ENCODE data around the gene TMCO2.
A peak's percentile ranks its signal among the peaks of the same experiment; 100 is the strongest.
"Not testable (repeated sequence)": the region's sequence is repeated elsewhere in the genome, so short reads cannot be mapped to it uniquely, and the experiment has no call there.

The TMCO2 gene

DNA sequence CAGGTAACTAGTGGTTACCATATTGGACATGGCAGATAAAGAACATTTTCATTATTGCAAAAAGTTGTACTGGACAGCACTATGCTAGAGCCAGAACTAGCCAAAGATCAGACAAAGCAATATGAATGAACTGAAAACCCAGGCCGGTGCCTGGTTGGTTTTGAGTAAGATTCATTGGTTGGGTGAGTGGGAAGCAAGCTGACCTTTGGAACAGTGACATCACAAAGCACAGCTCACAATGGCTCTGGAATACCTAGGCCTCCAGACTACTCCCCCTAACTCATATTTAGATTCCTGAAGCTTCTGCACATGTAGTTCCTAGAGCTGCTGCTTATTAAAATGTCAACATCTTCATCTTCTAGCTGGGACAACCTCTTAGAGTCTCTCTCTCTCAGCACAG is at the start of gene TMCO2:
Gene TMCO2 (plus strand): TSS at position 283 of the 400 bp plus-strand sequence. CDS start 57 bp downstream, at position 340.
- no peak for DNase-seq

DNA sequence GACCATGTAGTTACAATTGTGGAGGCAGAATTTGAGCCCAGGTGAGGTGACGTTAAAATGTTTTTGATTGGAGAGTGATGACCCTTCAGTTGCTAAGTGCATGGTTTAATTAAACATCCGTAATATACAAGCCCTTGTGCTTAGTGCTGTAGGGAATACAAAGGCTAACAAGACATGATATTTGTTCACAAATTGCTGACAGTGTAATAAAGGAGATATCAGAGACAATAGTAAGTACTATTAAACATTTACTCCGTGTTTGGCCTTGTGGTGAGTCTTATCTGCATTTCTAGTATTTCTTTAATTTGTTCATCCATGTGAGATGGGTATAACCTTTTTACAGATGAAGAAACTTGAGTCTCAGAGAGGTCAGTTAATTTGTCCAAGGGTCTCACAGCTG is 48.6 kb upstream of the TMCO2 start:
- no peak for DNase-seq

DNA sequence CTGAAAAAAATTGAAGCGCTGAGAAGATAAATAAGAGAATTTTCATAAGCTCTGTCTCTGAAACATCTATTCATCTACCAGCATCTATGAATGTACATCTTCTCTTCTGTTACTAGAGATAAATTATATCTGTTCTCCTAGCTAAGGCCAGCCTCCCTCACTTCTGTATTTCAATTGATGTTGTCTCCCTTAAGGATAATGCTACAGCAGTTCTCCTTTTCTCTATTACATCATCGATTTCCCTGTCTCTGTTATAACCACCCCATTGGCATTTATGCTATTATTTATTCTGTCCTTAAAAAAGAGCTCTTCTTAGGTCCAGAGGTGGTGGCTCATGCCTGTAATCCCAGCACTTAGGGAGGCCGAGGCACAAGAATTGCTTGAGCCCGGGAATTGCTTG is 42.9 kb upstream of the TMCO2 start:
- no peak for DNase-seq

DNA sequence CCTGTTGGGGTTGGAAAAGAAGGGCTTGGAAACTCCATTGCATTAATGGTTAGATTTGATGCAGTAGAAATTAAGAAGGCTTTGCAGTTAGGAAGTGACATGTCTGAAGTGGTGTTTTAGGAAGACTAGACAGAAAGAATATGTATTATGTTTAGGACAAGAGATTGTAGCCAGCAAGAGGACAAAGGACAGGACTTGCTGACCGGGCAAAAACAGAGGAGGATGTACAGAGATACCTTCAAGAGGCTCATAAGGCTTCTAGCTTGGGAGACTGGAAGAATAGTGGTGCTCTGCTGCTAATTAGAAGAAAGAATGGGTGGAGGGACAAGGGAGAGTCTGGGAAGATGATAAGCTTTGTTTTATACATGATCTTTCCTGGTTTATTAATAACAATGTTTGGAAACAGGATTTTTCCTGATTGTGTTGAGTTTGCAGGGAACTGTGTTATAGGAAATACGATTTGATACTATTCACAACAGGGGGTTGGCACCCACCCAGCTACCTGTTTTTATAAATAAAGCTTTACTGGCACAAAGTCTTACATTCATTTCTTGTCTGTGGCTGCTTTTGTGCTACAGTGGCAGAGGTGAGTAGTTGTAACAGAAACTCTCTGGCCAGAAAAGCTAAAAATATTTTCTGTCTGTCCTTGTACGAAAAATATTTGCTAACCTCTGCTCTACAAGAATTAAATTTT is 37.1 kb upstream of the TMCO2 start:
- no peak for DNase-seq

DNA sequence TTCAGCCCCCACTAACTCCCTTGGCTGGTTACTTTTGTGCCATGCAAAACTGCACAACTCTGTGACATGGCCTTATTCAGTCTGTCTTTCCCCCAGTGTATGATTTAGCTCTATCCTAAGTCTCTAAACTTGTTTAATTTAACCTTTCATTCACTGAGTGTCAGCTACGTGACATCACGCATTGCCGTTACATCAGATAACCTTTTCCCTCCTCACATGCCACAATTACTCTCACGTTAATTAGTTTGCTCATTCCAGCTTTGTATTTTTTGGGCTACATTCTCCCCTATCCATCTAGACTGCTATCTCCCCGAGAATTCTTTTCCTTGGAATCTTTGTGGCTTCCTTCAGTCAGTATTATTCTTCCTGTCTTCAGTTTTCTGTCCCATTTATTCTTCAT is 29.4 kb upstream of the TMCO2 start:
- no peak for DNase-seq

DNA sequence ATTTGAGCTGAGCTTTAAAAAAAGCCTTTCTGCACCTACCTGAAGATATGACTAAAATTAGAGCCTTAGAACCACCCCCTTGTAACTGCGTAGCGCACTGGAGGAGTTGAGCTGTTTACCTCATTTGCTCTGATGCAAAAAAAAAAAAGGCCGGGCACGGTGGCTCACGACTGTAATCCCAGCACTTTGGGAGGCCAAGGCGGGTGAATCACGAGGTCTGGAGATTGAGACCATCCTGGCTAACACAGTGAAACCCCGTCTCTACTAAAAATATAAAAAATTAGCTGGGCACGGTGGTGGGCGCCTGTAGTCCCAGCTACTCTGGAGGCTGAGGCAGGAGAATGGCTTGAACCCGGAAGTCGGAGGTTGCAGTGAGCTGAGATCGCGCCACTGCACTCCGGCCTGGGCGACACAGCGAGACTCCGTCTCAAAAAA is 26.2 kb upstream of the TMCO2 start:
- DNase-seq: not testable (repeated sequence)

DNA sequence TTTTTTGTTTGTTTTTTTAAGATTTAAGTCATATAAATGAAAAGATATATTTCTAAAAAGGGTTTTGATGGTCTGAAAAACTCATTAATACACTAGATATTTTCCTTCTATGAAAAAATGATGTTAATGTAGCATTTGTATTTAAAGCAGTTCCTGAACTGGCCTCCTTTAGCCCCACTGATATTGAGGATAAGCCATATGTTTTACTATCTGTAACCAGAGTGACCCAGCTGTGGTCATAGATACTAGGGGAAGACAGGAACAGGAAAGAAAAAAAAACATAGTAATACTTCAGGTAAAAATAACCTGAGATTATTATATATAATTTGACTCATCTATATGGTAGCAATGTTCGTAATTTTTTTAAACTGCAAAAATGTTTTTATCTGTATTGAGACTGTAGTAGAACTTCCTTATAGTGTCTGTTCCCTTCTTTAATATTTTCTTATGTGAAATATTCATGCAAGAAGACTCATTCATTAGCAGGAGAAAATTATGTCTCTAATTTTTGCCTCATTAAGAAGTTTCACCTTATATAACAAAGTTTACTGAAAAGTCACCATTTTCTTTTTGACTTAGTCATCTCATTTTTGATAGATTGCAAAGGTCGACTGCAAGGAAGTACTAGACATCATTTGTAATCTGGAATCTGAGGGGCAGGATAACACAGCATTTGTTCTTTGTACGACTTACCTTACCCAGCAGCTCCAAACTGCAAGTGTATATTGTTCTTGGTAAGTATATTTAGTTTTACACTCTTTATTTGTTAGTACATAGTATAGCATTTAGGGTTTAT is 25.6 kb upstream of the TMCO2 start:
- no peak for DNase-seq

DNA sequence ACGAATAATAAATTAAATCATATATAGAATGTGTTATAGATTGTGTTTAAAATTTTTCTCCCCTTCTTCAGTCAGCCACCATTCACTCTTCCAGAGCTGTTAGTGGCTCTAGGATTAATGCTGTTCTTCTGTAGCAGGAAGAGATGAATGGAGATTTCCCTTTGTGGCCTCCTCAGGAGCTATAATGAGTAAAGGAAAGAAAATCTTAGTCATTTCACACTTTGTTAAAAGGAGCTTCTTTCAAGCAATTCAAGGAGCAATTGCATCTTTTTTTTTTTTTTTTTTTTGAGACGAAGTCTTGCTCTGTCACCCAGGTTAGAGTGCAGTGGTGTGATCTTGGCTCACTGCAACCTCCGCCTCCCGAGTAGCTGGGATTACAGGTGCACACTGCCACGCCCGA is 23.7 kb upstream of the TMCO2 start:
- no peak for DNase-seq

DNA sequence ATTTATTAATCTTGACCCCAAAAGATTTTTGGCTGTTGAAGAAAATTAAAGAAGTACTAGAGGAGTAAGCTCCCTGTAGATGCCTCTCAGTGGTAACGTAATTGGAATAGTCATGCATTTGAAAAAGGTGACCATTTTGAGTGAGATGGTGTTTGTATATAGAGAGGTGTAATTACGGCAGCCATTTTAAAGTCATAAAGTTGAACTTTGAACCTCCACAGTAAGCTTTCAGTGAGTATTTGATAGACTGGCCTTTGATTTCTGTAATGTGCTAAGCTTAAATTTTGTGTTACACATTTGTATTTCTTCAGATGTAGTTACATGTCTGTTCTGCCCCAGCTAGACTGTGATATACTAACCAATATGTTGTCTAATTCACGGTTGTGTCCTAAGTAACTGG is 21.5 kb upstream of the TMCO2 start:
- DNase-seq: no peak

DNA sequence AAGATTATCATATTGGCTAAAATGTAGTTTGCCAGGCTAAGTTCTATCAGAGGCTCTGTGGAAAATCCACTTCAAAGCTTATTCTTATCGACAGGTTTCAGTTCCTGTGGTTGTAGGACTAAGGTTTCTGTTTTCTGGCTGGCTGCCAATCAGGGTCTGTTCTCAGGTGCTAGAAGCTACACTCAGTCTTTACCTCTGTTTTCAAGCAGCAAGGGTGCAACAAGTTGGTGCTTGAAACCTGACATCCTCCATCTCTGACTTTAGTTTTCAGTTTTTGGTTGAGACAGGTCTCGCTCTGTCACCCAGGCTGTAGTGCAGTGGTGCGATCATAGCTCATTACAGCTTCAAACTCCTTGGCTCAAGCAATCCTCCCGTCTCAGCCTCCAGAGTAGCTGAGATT is 15.3 kb upstream of the TMCO2 start:
- DNase-seq: no peak

DNA sequence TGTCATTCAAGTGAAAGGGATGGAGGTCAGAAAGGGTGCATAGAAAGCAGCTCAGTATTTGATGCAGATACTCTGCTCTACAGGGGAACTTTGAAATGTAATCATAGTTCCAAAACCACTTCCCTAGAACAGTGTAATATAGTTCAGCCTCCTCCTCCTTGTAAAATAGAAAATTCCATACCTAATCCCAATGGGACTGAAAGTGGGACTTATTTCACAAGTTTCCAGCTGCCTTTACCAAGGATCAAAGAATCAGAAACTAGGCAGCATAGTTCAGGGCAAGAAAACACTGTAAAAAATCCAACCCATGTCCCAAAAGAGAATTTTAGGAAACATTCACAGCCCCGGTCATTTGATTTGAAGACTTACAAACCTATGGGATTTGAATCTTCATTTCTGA is 8.1 kb upstream of the TMCO2 start:
- DNase-seq: no peak

DNA sequence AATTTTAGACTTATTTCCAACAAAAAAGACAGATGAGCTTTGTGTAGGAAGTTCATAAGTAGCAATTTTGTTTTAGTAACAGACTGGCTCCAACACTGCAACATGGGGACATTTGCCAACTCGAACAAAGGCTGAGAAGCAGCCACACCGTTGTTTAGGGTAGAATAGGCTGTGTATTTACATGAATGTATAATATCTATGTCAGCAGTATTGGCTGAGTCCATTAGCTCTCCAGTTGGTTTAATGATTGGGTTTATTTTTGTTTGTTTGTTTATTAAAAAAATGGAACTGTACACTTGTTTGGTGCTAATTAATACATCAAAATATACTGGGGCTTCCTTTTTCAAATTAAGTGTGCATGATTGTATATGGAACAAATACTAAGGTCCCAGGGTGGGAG is 7.3 kb upstream of the TMCO2 start:
- DNase-seq: no peak

DNA sequence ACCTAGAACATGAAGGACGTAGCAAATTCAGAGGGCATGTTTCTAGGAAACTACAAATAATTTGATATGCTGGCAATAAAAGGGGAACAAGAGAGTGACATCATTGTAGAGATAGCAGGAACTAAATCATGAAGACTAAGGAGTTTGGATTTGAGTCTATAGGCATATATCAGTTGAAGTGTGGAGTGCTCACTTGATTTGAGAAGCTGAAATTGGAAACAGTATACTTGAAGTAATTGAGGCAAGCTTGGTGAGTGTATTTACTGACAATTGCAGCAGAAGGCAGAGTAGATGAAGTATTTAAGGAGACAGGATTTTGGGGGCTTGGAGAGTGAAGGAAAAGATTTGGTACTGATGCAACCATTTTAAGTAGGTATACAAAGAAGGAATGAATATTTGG is 6.4 kb upstream of the TMCO2 start:
- no peak for DNase-seq

DNA sequence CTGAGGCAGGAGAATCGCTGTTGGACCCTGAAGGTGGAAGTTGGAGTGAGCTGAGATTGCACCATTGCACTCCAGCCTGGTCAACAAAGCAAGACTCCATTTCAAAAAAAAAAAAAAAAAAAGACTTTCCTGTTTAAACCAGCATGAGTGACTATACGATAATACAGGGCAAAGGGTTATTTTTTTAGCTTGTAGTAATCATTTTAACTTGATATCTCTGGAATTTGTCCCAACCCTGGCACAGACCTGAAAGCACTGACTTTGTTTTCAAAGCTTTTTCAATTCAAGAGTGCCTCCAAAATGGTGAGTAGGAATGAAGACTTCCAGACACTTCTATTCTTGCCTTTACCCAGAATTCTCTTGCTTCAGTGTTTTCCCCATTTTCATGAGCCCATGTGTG is 4.4 kb upstream of the TMCO2 start:
- DNase-seq: no peak

DNA sequence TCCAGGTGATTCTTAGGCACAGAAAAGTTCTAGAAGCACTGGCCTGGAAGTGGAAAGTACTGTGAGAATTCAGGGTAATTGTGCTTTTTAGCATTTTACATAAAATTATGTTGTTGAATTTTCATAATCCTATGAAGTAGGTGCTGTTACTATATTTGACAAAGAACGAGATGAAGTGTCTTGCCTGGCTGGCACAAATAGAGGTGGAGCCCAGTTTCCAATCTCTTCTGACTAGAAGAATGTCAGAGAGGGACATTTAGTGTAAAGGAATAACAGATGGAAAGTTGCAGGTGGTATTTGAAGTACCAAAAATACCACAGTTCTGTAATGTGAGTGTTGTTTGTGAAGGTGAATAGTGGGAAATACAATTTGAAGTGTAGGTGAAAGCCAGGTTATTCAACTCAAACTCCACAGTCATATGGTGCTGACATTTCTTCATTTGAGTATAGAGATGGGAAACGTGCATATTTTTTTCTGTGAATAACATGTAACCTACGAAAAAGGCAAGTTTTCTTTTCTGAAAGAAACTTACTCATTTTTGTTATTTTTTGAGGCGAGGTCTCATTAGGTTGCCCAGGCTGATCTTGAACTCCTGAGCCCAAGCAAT is 3.5 kb upstream of the TMCO2 start:
- no peak for DNase-seq

DNA sequence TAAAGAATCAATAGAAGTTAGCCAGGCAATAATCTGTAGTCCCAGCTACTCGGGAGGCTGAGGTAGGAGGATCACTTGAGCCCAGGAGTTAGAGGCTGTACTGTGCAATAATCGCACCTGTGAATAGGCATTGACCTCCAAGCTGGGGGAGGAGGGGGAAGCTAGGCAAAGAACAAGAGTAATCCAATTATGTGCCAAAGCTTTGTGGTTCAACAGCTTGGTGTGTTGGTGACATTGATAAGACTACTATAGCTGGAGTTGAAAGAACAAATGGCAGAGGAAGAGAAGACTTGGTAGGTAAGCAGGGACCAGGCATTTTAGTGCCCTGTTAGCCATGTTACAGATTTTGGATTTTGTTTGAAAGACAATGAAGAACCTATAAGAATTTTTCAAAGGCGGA is 2.1 kb upstream of the TMCO2 start:
- DNase-seq: no peak

DNA sequence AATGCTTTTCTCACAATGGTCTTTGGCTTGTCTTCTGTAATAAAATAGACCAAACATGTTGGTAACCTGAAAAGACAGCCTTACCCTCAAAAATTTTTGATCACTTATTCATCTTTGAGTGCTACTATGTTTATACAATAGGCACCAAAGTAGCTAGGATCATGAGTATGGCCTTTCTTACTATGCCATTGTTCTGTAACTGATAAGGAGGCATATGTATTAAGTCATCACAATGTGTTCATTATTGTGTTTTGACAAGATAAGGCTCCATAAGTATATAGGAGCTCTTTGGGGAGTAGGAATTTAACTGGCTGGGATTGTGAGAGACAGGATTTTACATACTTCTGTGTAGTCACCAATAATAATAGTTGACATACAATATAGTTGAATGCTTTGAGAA is 675 bp downstream of the TMCO2 start:
- DNase-seq: no peak

DNA sequence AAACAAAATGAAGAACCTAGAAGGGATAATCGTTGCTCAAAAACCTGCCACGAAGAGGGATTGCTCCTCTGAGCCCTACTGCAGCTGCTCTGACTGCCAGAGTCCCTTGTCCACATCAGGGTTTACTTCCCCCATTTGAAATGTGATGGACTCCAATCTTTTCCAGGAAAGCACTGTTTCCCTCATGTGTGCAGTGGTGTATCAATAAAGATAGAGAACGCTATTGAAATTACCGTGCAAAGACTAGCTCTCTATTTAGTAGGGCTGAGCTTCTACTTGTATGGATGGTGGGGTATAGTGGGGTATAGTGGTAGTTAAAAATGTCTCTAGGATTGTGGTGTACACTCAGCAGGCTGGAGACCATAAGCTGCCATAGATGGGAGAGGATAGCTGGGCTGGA is 3.7 kb downstream of the TMCO2 start:
- DNase-seq: no peak

DNA sequence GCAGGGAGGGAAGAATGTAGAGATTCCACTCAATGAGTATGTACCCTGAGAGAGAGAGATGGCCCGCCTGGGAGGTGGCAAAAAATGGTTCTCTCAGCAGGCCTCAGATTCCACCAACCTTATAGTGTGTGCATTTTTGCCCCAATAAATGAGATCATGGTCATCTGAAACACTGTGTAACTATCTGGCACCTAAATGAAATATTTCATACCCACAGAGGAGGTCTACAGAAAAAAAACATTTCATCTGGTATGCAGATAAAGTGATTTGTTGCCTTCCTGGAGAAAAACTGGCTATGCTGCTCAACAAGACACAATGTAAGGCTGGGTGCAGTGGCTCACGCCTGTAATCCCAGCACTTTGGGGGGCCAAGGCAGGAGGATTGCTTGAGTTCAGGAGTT is 4.9 kb downstream of the TMCO2 start:
- DNase-seq: no peak

DNA sequence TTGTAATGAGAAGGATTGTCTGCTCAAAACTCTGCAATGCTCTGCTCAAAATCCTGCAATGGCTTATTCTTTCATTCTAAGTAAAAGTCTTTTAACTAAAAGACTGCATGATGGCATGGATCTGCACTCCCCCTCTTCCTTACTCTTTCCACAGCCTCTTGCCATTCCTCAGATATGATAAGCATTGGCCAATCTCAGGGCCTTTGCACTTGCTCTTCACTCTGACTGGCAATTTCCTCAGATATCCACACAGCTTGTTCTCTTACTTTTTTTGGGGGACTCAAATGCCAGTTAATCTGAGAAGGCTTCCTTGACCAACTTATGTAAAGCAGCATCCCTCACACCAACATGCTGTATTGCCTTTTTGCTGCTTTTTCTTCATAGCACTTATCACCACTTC is 7.5 kb downstream of the TMCO2 start:
- DNase-seq: no peak

DNA sequence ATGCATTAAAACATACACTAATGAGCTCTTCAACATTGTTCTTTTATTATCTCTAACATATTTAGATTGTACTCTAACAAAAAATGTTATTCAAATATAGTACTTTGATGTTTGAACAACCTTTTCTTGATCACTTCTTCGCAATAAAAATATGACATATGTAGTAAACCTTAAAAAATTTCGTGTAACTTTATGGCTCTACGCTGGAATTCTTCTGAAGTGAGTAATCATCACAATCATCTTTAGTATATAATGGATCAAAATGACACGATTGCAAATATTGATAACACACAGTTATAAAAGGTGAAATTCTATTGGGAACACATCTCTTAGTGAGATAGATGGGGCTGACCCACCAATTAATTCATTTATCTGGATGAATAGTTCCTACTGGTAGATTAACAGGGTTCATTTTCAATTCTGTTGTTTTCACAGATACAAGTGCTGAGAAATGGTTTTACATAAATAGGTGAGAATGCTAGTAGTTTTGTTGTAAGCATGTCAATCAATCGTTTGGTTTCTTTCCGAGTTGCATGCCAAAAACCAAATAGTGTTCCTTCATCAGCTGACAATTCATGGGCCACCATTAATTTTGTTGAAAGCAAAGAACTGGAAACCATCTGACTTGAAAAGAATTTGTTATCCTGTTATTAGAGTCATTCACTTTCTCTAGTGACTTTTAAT is 8.8 kb downstream of the TMCO2 start:
- no peak for DNase-seq

DNA sequence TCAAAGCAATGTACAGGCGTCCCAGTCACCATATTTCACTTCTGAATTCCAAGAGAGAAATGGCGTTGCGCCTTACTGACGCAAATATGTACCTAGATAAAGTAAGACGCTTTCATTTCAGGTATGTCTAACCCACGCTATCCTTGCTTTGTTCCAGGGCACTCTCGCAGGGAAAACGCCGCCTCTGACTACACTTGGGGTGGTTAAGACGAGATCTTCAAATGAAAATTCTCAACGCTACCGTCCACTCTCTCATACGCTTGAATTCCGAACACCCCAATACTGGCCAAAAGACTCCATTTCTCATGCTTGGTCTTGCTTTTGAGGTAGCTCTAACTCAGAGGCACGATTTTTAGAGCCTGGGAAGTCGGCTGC is 9.6 kb downstream of the TMCO2 start:
- peak in 1 of 56 donors; percentile 38 for DNase-seq

All from amygdala (tissue), 56 donors.